Tibial artery (tissue), 4 donors: Measurements from ENCODE around the gene OSBPL9.

ENCODE experiments used
- DNase-seq, 2 donors: peaks; one replicate each; pipeline ENCODE4 v3.0.0-alpha.2; 2019
- H3K27ac ChIP-seq, 2 donors: fragments of 200-600 bp; sonication (generic) in 1 of 2; 1 replicate in 1 of 2; 2 replicates in 1 of 2; pipeline ENCODE4 v1.5.1; 2018 to 2019; ENCODE audit warnings: mild to moderate bottlenecking in 1 of 2
- H3K27me3 ChIP-seq, 2 donors: fragments of 200-600 bp; sonication (generic) in 1 of 2; one replicate each; pipeline versions ENCODE4 v1.5.1 to v1.6.0; 2016 to 2019
- H3K36me3 ChIP-seq, 3 donors: fragments of 200-600 bp; sonication (generic) in 2 of 3; one replicate each; pipeline ENCODE4 v1.5.1; 2016 to 2019; ENCODE audit warnings: mild to moderate bottlenecking in 2 of 3
- H3K4me1 ChIP-seq, 4 donors: fragments of 200-600 bp; sonication (generic) in 2 of 4; 1 replicate in 3 of 4; 2 replicates in 1 of 4; pipeline ENCODE4 v1.5.1; 2016 to 2019
- H3K4me3 ChIP-seq, 2 donors: fragments of 200-600 bp; sonication (generic) in 1 of 2; 1 replicate in 1 of 2; 2 replicates in 1 of 2; pipeline ENCODE4 v1.5.1; 2018 to 2019; ENCODE audit warnings: mild to moderate bottlenecking in 2 of 2
- H3K9me3 ChIP-seq, 3 donors: fragments of 200-600 bp; sonication (generic) in 1 of 3; one replicate each; pipeline ENCODE4 v1.5.1; 2016 to 2019
- CTCF ChIP-seq, 2 experiments: fragments of 200-600 bp in 1 of 2; fragments of 450-650 bp in 1 of 2; IDR thresholded peaks; one replicate each; pipeline ENCODE4 v1.5.1; 2017 to 2019; ENCODE audit warnings: antibody characterized with exemption in 2 of 2, mild to moderate bottlenecking in 1 of 2, moderate library complexity in 1 of 2
- intact Hi-C: fragments of 100-400 bp; cut with DNase I; formaldehyde crosslinking; loops from one replicate; pipeline ENCODE4 v1.15.0; 2023; ENCODE audit warnings: low total_unique reads

OSBPL9 gene

GRCh38 chr1:51708911-51709760 lies 92.2 kb downstream of the OSBPL9 start:
- H3K4me3 ChIP-seq: no peak overlapping the region
- no peaks in the 10 kb centered on the region for H3K36me3 ChIP-seq
- H3K27me3 ChIP-seq: no peaks in the 10 kb centered on the region
- TF ChIP-seq CTCF (IDR thresholded peaks at IDR 0.05): no peak
- no peaks in the 10 kb centered on the region for H3K9me3 ChIP-seq
- intact Hi-C loops: no loop called here
- DNase-seq: no peak
- no peak overlapping the region for H3K27ac ChIP-seq
- H3K4me1 ChIP-seq: peaks cover 0 to 34% (median 8%) of the 10 kb centered on the region in 4 donors

- TF ChIP-seq CTCF (IDR thresholded peaks at IDR 0.05): no peak
- Histone ChIP-seq H3K36me3 (no peaks in the 10 kb centered on the region), H3K27me3 (no peaks in the 10 kb centered on the region), H3K9me3 (no peaks in the 10 kb centered on the region), H3K4me3 (no peak overlapping the region), H3K4me1 (peaks cover 0 to 34% (median 8%) of the 10 kb centered on the region in 4 donors), H3K27ac (no peak overlapping the region)
- no peak for DNase-seq
- intact Hi-C loops: no loop called here
These were observed 93.1 kb downstream of the OSBPL9 start for GRCh38 chr1:51709951-51710350.

GRCh38 chr1:51712590-51712989 lies 95.7 kb downstream of the OSBPL9 start:
- Histone ChIP-seq H3K4me1 (peaks cover 0 to 14% (median 6%) of the 10 kb centered on the region in 4 donors), H3K36me3 (peaks cover 0 to 5% (median 0%) of the 10 kb centered on the region in 3 donors), H3K9me3 (no peaks in the 10 kb centered on the region), H3K27ac (no peak overlapping the region), H3K27me3 (no peaks in the 10 kb centered on the region), H3K4me3 (no peak overlapping the region)
- no peak for TF ChIP-seq CTCF (IDR thresholded peaks at IDR 0.05)
- intact Hi-C loops: no loop called here
- DNase-seq: no peak

- intact Hi-C loops: no loop called here
- no peaks in the 10 kb centered on the region for H3K27me3 ChIP-seq
- no peak overlapping the region for H3K4me3 ChIP-seq
- no peak for TF ChIP-seq CTCF (IDR thresholded peaks at IDR 0.05)
- no peak for DNase-seq
- H3K9me3 ChIP-seq: no peaks in the 10 kb centered on the region
- H3K4me1 ChIP-seq: peaks cover 0 to 5% (median 2%) of the 10 kb centered on the region in 4 donors
- H3K27ac ChIP-seq: no peak overlapping the region
- peaks cover 0 to 5% (median 0%) of the 10 kb centered on the region in 3 donors for H3K36me3 ChIP-seq
These were observed 97.6 kb downstream of the OSBPL9 start for GRCh38 chr1:51714374-51715019.

GRCh38 chr1:51715369-51715768 lies 98.5 kb downstream of the OSBPL9 start:
- H3K4me3 ChIP-seq: no peak overlapping the region
- no peak for DNase-seq
- peaks cover 0 to 5% (median 0%) of the 10 kb centered on the region in 3 donors for H3K36me3 ChIP-seq
- H3K9me3 ChIP-seq: no peaks in the 10 kb centered on the region
- no peak for TF ChIP-seq CTCF (IDR thresholded peaks at IDR 0.05)
- H3K27ac ChIP-seq: no peak overlapping the region
- no peaks in the 10 kb centered on the region for H3K27me3 ChIP-seq
- intact Hi-C loops: no loop called here
- no peaks in the 10 kb centered on the region for H3K4me1 ChIP-seq
